B cell (primary cell): ENCODE data around the gene ARL2.

Source experiments
- CTCF ChIP-seq: fragments of 200-600 bp; IDR thresholded peaks from one replicate; pipeline ENCODE4 v1.8.0; 2022; ENCODE audit warnings: antibody characterized with exemption, mild to moderate bottlenecking
- EZH2 ChIP-seq: IDR thresholded peaks from 2 replicates; pipeline ENCODE4 v1.6.1; 2012; ENCODE audit warnings: borderline replicate concordance, low read depth, mild to moderate bottlenecking, moderate library complexity, low read length; ENCODE audit not compliant: insufficient read depth, poor library complexity, severe bottlenecking

GRCh38 chr11:65021509-65021908 is 7.5 kb downstream of the ARL2 start:
- TF ChIP-seq CTCF (no peak), EZH2 (no peak)
